A673 (cell line): ENCODE results near the gene GPC6. TPM values are rescaled to one million over a fixed set of nuclear protein-coding genes. Genes with fewer than 3 reads are reported as not detected.

Experiments used
- BruUV-seq: library from RNA; stranded (reverse); fragments of 400-500 nt; replicated peaks from 2 replicates; lab custom pipeline; 2021; lab: Mats Ljungman, UMichigan
- CTCF ChIA-PET: fragments of 300-600 bp; sonication (Branson Sonifier 250); formaldehyde crosslinking; loops from one replicate; lab custom pipeline; 2022; ENCODE audit warnings: antibody characterized with exemption; lab: Charles Lee
- POLR2A ChIA-PET: fragments of 300-600 bp; sonication (Branson Sonifier 250); formaldehyde crosslinking; loops from one replicate; lab custom pipeline; 2022; ENCODE audit warnings: antibody characterized with exemption; ENCODE audit not compliant: low non-redundant PET; lab: Charles Lee
- DNase-seq: peaks from one replicate; pipeline ENCODE4 v3.0.0-alpha.2; 2015; ENCODE audit warnings: low spot score
- H3K27ac ChIP-seq: fragments of 200-600 bp; sonication (generic); 2 replicates; pipeline ENCODE4 v1.5.1; 2016; ENCODE audit warnings: mixed run types, low read depth, mild to moderate bottlenecking, mixed read lengths, antibody characterized with exemption, low read length; ENCODE audit not compliant: poor library complexity, severe bottlenecking
- H3K27me3 ChIP-seq: fragments of 200-600 bp; sonication (generic); replicated peaks from 2 replicates; pipeline ENCODE4 v1.6.1; 2017; ENCODE audit warnings: mixed run types, low read depth, mild to moderate bottlenecking, mixed read lengths, antibody characterized with exemption, low read length; ENCODE audit not compliant: insufficient read depth, poor library complexity
- H3K36me3 ChIP-seq: fragments of 200-600 bp; sonication (generic); 2 replicates; pipeline ENCODE4 v1.6.1; 2016; ENCODE audit warnings: mixed run types, mild to moderate bottlenecking, mixed read lengths, antibody characterized with exemption, low read length; ENCODE audit not compliant: insufficient read depth, poor library complexity, severe bottlenecking
- H3K4me1 ChIP-seq: fragments of 200-600 bp; sonication (generic); 2 replicates; pipeline ENCODE4 v1.6.1; 2017; ENCODE audit warnings: mixed run types, mild to moderate bottlenecking, mixed read lengths, antibody characterized with exemption, low read length; ENCODE audit not compliant: insufficient read depth, poor library complexity, severe bottlenecking
- H3K4me3 ChIP-seq: fragments of 200-600 bp; sonication (generic); 2 replicates; pipeline ENCODE4 v1.5.1; 2016; ENCODE audit warnings: low read depth, mixed run types, mild to moderate bottlenecking, mixed read lengths, low read length; ENCODE audit not compliant: poor library complexity, severe bottlenecking
- H3K9me3 ChIP-seq: fragments of 200-600 bp; sonication (generic); 2 replicates; pipeline ENCODE4 v1.6.1; 2016; ENCODE audit warnings: mixed run types, low read depth, mild to moderate bottlenecking, mixed read lengths, antibody characterized with exemption, low read length; ENCODE audit not compliant: poor library complexity, severe bottlenecking
- CTCF ChIP-seq: fragments of 300-800, 200-600 bp; sonication (generic); conservative IDR thresholded peaks from 2 replicates; pipeline ENCODE4 v1.5.1; 2017; ENCODE audit warnings: low read depth, mild to moderate bottlenecking, antibody characterized with exemption, low read length, moderate library complexity, mixed read lengths
- EZH2 ChIP-seq: fragments of 200-600 bp; sonication (generic); IDR thresholded peaks from 2 replicates; pipeline ENCODE4 v1.6.1; 2017; ENCODE audit warnings: borderline replicate concordance, low read depth, mild to moderate bottlenecking, mixed read lengths, antibody characterized with exemption, low read length; ENCODE audit not compliant: poor library complexity, severe bottlenecking
- intact Hi-C: fragments of 100-400 bp; cut with micrococcal nuclease; formaldehyde crosslinking; loops from one replicate; pipeline ENCODE4 v1.10.0; 2022; ENCODE audit not compliant: unreplicated experiment
- total RNA-seq: library from RNA; stranded (reverse); gene quantifications from 2 replicates; pipeline ENCODE4 v1.2.3, GENCODE V29; 2021

The GPC6 gene
- total RNA-seq, 1 experiment from 2014 or later: 23.3 TPM

DNA sequence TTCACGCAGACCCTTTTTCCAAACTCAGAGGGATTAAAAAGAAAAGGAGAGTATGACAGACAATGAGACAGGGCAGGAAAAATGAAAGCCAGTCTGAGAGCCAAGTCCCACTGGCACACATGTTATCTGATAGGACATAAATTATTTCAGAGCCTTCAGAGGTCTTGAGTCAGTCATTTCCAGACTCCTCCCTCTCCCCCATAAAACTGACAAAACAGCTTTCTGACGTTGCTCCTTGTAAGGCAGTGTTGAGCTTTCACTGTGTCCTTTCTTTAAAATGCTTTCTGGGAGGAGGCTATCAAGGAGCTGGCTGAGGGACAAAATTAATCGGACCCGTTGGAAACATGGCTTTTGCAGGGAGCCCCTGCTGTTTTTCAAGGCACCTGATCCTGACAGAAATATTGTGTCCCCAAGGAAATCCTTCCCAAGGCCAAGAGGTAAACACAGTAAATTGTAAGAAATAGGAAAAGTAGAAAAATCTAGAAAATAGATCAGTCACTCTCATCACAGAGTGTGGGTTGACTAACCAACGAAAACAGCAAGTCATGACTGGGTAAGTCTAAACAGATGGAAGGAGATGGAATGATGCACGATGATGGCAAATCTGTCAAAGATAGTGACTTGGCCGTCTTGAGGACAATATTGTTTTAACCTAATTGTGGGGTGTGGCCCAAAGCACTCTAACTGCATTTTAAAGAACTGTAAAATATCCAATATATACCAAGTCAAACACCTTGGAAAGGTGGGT lies 1163.2 kb downstream of the GPC6 start:
- Histone ChIP-seq H3K27me3 (no peaks in the 10 kb centered on the region), H3K9me3 (no peaks in the 10 kb centered on the region), H3K4me3 (no peak overlapping the region), H3K4me1 (peaks cover 5% of the 10 kb centered on the region), H3K36me3 (no peaks in the 10 kb centered on the region), H3K27ac (no peak overlapping the region)
- intact Hi-C loops: no loop called here
- CTCF ChIA-PET: no interaction called here
- BruUV-seq: no TSS peak
- DNase-seq: peak; percentile 71
- TF ChIP-seq EZH2 (no peak), CTCF (no peak)
- POLR2A ChIA-PET: no interaction called here

DNA sequence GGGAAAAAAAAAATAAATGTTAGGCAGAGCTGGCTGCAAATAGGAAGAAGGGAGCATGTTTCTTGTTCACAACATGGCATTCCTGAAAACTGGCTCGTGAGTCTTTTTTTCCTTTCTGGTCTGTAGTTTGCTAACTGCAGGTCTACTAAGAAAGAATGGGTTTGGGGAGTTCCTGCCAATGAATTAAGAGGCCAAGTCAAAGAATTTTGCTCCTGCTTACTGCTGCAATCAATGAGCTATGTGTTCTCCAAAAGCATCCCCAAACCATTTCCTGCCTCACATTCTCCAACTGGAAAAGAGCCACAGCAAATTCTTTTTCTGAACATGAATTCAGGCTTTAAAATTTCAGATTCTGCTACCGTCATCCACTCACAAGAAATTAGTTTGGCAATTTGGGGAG lies 1164.3 kb downstream of the GPC6 start:
- no peak for TF ChIP-seq CTCF
- Histone ChIP-seq H3K27ac (no peak overlapping the region), H3K9me3 (no peaks in the 10 kb centered on the region), H3K27me3 (no peaks in the 10 kb centered on the region), H3K36me3 (no peaks in the 10 kb centered on the region), H3K4me1 (peaks cover 5% of the 10 kb centered on the region), H3K4me3 (no peak overlapping the region)
- intact Hi-C loops: no loop called here
- ChIA-PET POLR2A (no interaction called here), CTCF (no interaction called here)
- no TSS peak for BruUV-seq
- no peak for DNase-seq

DNA sequence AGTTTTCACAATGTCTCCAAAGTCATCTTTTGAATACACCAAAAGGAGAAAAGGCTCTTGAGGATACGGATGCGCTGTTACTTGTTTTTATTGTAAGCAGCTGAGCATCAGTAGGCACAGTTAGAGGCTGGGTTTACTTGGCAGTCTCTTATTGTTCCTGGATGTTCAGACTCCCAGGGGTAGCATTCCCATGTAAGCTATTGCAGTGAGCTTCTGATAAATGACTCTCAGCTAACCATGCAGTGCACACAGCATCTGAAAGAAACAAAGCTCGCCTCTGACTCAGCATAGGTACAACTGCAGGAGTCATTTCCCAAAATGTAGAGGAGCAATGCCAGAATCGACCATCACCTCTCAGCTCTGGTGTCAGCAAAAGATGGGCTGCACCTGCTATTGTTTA lies 1168.1 kb downstream of the GPC6 start:
- Histone ChIP-seq H3K9me3 (no peaks in the 10 kb centered on the region), H3K36me3 (no peaks in the 10 kb centered on the region), H3K4me3 (no peak overlapping the region), H3K27ac (no peak overlapping the region), H3K4me1 (peaks cover 3% of the 10 kb centered on the region), H3K27me3 (no peaks in the 10 kb centered on the region)
- POLR2A ChIA-PET: no interaction called here
- BruUV-seq: no TSS peak
- no peak for DNase-seq
- intact Hi-C loops: no loop called here
- TF ChIP-seq CTCF (no peak), EZH2 (no peak)
- CTCF ChIA-PET: no interaction called here
